H1 (cell line): ENCODE measurements around the gene ANGPTL8. TPM values are rescaled to one million over a fixed set of nuclear protein-coding genes. Genes with fewer than 3 reads are reported as not detected.

Experiments used
- CTCF ChIA-PET: fragments of 300-600 bp; sonication (Branson Sonifier 250); formaldehyde crosslinking; loops from one replicate; lab custom pipeline; 2021; ENCODE audit not compliant: partially characterized antibody; lab: Charles Lee
- POLR2A ChIA-PET: fragments of 300-600 bp; sonication (Branson Sonifier 250); formaldehyde crosslinking; loops from one replicate; lab custom pipeline; 2021; ENCODE audit warnings: inconsistent platforms; ENCODE audit not compliant: partially characterized antibody; lab: Charles Lee
- DNase-seq, 2 experiments: peaks; one replicate each; pipeline versions ENCODE4 v3.0.0 to v3.0.0-alpha.2; 2010 to 2022; ENCODE audit warnings: low spot score in 2 of 2, low read depth in 1 of 2, mixed read lengths in 1 of 2
- FAIRE-seq: peaks from 2 replicates; lab custom pipeline; 2011; peaks lifted over from hg19 to GRCh38; lab: Jason Lieb, UNC
- H2AFZ ChIP-seq: 2 replicates; pipeline ENCODE4 v1.8.1; 2012; ENCODE audit warnings: low read length, inconsistent platforms
- H2AK5ac ChIP-seq: 2 replicates; pipeline ENCODE4 v1.6.1; 2013; ENCODE audit warnings: low read depth, low read length
- H2BK120ac ChIP-seq: replicated peaks from 2 replicates; pipeline ENCODE3; 2013; ENCODE audit warnings: low read depth, low read length, inconsistent platforms
- H2BK12ac ChIP-seq: 2 replicates; pipeline ENCODE4 v1.6.1; 2013; ENCODE audit warnings: low read depth, low read length
- H2BK15ac ChIP-seq: 2 replicates; pipeline ENCODE4 v1.6.1; 2013; ENCODE audit warnings: low read length
- H2BK20ac ChIP-seq: 2 replicates; pipeline ENCODE4 v1.6.1; 2013; ENCODE audit warnings: low read length
- H2BK5ac ChIP-seq: 2 replicates; pipeline ENCODE4 v1.6.1; 2013; ENCODE audit warnings: low read depth, low read length
- H3K14ac ChIP-seq: 2 replicates; pipeline ENCODE4 v1.6.1; 2013; ENCODE audit warnings: inconsistent platforms; ENCODE audit not compliant: insufficient read length
- H3K18ac ChIP-seq: 2 replicates; pipeline ENCODE4 v1.6.1; 2013; ENCODE audit warnings: low read length; ENCODE audit errors: extremely low read depth
- H3K23ac ChIP-seq: 2 replicates; pipeline ENCODE4 v1.6.1; 2013; ENCODE audit warnings: inconsistent platforms; ENCODE audit not compliant: insufficient read length
- H3K23me2 ChIP-seq: 2 replicates; pipeline ENCODE4 v1.6.1; 2013; ENCODE audit warnings: low read depth, low read length
- H3K27ac ChIP-seq: 2 replicates; pipeline ENCODE4 v1.6.1; 2011; ENCODE audit warnings: low read depth, low read length, inconsistent platforms
- H3K27me3 ChIP-seq, 4 experiments: replicated peaks in 1 of 4; 1 replicate in 1 of 4; 2 replicates in 3 of 4; pipeline versions ENCODE4 v1.6.1 to v1.8.1; 2011 to 2013; ENCODE audit warnings: low read length in 3 of 4, mild to moderate bottlenecking in 3 of 4, inconsistent platforms in 2 of 4, mixed read lengths in 2 of 4, moderate library complexity in 1 of 4; ENCODE audit not compliant: control insufficient read depth in 3 of 4, insufficient read depth in 3 of 4; ENCODE audit errors: extremely low read depth in 1 of 4
- H3K36me3 ChIP-seq, 4 experiments: 2 replicates each; pipeline versions ENCODE4 v1.6.1 to v1.8.1; 2011 to 2013; ENCODE audit warnings: mild to moderate bottlenecking in 4 of 4, low read length in 3 of 4, moderate library complexity in 2 of 4, control low read depth in 1 of 4, inconsistent platforms in 1 of 4; ENCODE audit not compliant: insufficient read depth in 4 of 4, control insufficient read depth in 2 of 4
- H3K4ac ChIP-seq: replicated peaks from 2 replicates; pipeline ENCODE3; 2013; ENCODE audit warnings: low read length, low read depth, mixed read lengths, inconsistent platforms; ENCODE audit not compliant: insufficient read length
- H3K4me1 ChIP-seq, 4 experiments: replicated peaks in 1 of 4; 1 replicate in 1 of 4; 2 replicates in 3 of 4; pipeline versions ENCODE4 v1.6.1 to v1.8.1; 2011 to 2013; ENCODE audit warnings: low read length in 3 of 4, inconsistent platforms in 2 of 4, mixed read lengths in 1 of 4; ENCODE audit not compliant: insufficient read depth in 4 of 4, control insufficient read depth in 3 of 4
- H3K4me2 ChIP-seq, 2 experiments: 2 replicates each; pipeline versions ENCODE4 v1.6.1 to v1.8.1; 2011 to 2013; ENCODE audit warnings: low read depth in 2 of 2, low read length in 2 of 2, control low read depth in 1 of 2, inconsistent platforms in 1 of 2, mild to moderate bottlenecking in 1 of 2; ENCODE audit not compliant: insufficient read depth in 1 of 2
- H3K4me3 ChIP-seq, 4 experiments: fragments of 200-600, 300-600 bp in 1 of 4; sonication (generic), shearing (Covaris generic), sonication (Bioruptor Twin) in 1 of 4; 2 replicates each; pipeline versions ENCODE4 v1.5.1 to v1.8.1; 2011 to 2016; ENCODE audit warnings: low read length in 4 of 4, low read depth in 3 of 4, control low read depth in 2 of 4, inconsistent platforms in 2 of 4, mild to moderate bottlenecking in 2 of 4, mixed read lengths in 1 of 4, moderate library complexity in 1 of 4; ENCODE audit not compliant: insufficient read depth in 2 of 4; ENCODE audit errors: extremely low read depth in 1 of 4
- H3K56ac ChIP-seq: replicated peaks from 2 replicates; pipeline ENCODE3; 2013; ENCODE audit warnings: low read depth, mild to moderate bottlenecking, mixed read lengths, low read length, inconsistent platforms; ENCODE audit not compliant: insufficient read length
- H3K79me1 ChIP-seq: 2 replicates; pipeline ENCODE4 v1.6.1; 2013; ENCODE audit warnings: low read depth, low read length, control low read depth
- H3K79me2 ChIP-seq, 2 experiments: 2 replicates each; pipeline versions ENCODE4 v1.6.1 to v1.8.1; 2012 to 2013; ENCODE audit warnings: low read length in 2 of 2, mild to moderate bottlenecking in 2 of 2, inconsistent platforms in 1 of 2; ENCODE audit not compliant: insufficient read depth in 2 of 2, control insufficient read depth in 1 of 2
- H3K9ac ChIP-seq, 4 experiments: replicated peaks in 1 of 4; 1 replicate in 1 of 4; 2 replicates in 3 of 4; pipeline versions ENCODE4 v1.6.1 to v1.8.1; 2011 to 2013; ENCODE audit warnings: low read depth in 3 of 4, low read length in 3 of 4, control low read depth in 2 of 4, mild to moderate bottlenecking in 2 of 4, moderate library complexity in 2 of 4, inconsistent platforms in 1 of 4; ENCODE audit errors: extremely low read depth in 1 of 4
- H3K9me3 ChIP-seq, 2 experiments: 2 replicates each; pipeline versions ENCODE4 v1.6.1 to v1.8.1; 2012 to 2013; ENCODE audit warnings: mild to moderate bottlenecking in 2 of 2, moderate library complexity in 2 of 2, control low read depth in 1 of 2, inconsistent platforms in 1 of 2, low read depth in 1 of 2, low read length in 1 of 2, mixed read lengths in 1 of 2; ENCODE audit not compliant: insufficient read depth in 2 of 2
- H4K20me1 ChIP-seq, 2 experiments: replicated peaks in 1 of 2; 2 replicates each; pipeline versions ENCODE3 to v1.8.1; 2011 to 2013; ENCODE audit warnings: inconsistent platforms in 2 of 2, low read length in 2 of 2, mild to moderate bottlenecking in 1 of 2; ENCODE audit not compliant: insufficient read depth in 2 of 2, control insufficient read depth in 1 of 2
- H4K5ac ChIP-seq: 2 replicates; pipeline ENCODE4 v1.6.1; 2013; ENCODE audit warnings: low read length, low read depth, mixed read lengths, inconsistent platforms; ENCODE audit not compliant: insufficient read length
- H4K8ac ChIP-seq: 2 replicates; pipeline ENCODE4 v1.8.0; 2013; ENCODE audit warnings: mild to moderate bottlenecking, moderate library complexity, low read length, inconsistent platforms; ENCODE audit not compliant: insufficient read depth; ENCODE audit errors: extremely low read depth
- H4K91ac ChIP-seq: replicated peaks from 2 replicates; pipeline ENCODE3; 2013; ENCODE audit warnings: low read length, mixed read lengths, inconsistent platforms; ENCODE audit not compliant: insufficient read length
- BACH1 ChIP-seq: IDR thresholded peaks from 2 replicates; pipeline ENCODE4 v1.6.1; 2012; ENCODE audit warnings: low read length, improper control_type of control experiment
- CREB1 ChIP-seq: IDR thresholded peaks from 2 replicates; pipeline ENCODE4 v1.6.1; 2012; ENCODE audit warnings: inconsistent platforms
- GABPA ChIP-seq: IDR thresholded peaks from 2 replicates; pipeline ENCODE4 v1.6.1; 2011; ENCODE audit warnings: mild to moderate bottlenecking, low read length, moderate library complexity, borderline replicate concordance; ENCODE audit not compliant: insufficient read depth
- RAD21 ChIP-seq, 2 experiments: IDR thresholded peaks in 1 of 2; conservative IDR thresholded peaks in 1 of 2; 2 replicates each; pipeline ENCODE4 v1.6.1; 2011; ENCODE audit warnings: low read depth in 2 of 2, low read length in 2 of 2, improper control_type of control experiment in 1 of 2, inconsistent platforms in 1 of 2, mild to moderate bottlenecking in 1 of 2, moderate library complexity in 1 of 2
- RXRA ChIP-seq: IDR thresholded peaks from 2 replicates; pipeline ENCODE4 v1.6.1; 2011; ENCODE audit warnings: low read depth, mild to moderate bottlenecking, low read length, moderate library complexity; ENCODE audit not compliant: insufficient read depth
- SIX5 ChIP-seq: IDR thresholded peaks from 2 replicates; pipeline ENCODE4 v1.6.1; 2011; ENCODE audit warnings: mild to moderate bottlenecking, low read depth, low read length
- SP1 ChIP-seq: IDR thresholded peaks from 2 replicates; pipeline ENCODE4 v1.6.1; 2011; ENCODE audit warnings: low read depth, low read length
- SP4 ChIP-seq: IDR thresholded peaks from 2 replicates; pipeline ENCODE4 v1.6.1; 2012; ENCODE audit warnings: low read length, inconsistent platforms
- TBP ChIP-seq: IDR thresholded peaks from 2 replicates; pipeline ENCODE4 v1.6.1; 2011; ENCODE audit warnings: low read depth, low read length, improper control_type of control experiment
- WGBS, 2 experiments: shearing (Covaris generic) in 1 of 2; methylation state at CpG; one replicate each; pipeline versions ENCODE4 v1.1.6 to v1.1.7; 2013 to 2015; ENCODE audit warnings: low lambda C conversion rate in 2 of 2, mixed read lengths in 2 of 2, inconsistent platforms in 1 of 2, low coverage in 1 of 2, missing lambda C conversion rate in 1 of 2; ENCODE audit not compliant: insufficient replicate concordance in 2 of 2, insufficient coverage in 1 of 2, insufficient read length in 1 of 2; ENCODE audit errors: extremely low coverage in 1 of 2, missing lambda C conversion rate in 1 of 2; 5-methylcytosine and 5-hydroxymethylcytosine counted together
- polyA plus RNA-seq, 7 experiments: library from polyadenylated mRNA; depleted of rRNA in 3 of 7; stranded (reverse) in 5 of 7; unstranded in 2 of 7; fragments of >200 nt in 5 of 7; fragments of 200-250 nt in 2 of 7; gene quantifications; 1 replicate in 5 of 7; 2 replicates in 1 of 7; 4 replicates in 1 of 7; pipeline versions ENCODE4 v1.2.1 to v1.2.3, GENCODE V29; 2011 to 2013; ENCODE audit warnings: missing spikeins in 2 of 7, mixed read lengths in 2 of 7
- total RNA-seq: library from RNA; stranded (reverse); fragmentation: NEBNext Ultra II Directional; extraction: Animal tissue kit (Norgen Biotek cat#: 25700); gene quantifications from 2 replicates; pipeline ENCODE4 v1.2.1, GENCODE V29; 2021
- TF ChIP-seq, protein P1 (sequence below): IDR thresholded peaks from 2 replicates; pipeline ENCODE4 v1.6.1; 2012; ENCODE audit warnings: inconsistent platforms

Gene ANGPTL8
- total and polyA plus RNA-seq, 2 of the 8 experiments (the other 6 are each of a cell fraction or from before 2014, with no cell fraction given), result not detected

DNA sequence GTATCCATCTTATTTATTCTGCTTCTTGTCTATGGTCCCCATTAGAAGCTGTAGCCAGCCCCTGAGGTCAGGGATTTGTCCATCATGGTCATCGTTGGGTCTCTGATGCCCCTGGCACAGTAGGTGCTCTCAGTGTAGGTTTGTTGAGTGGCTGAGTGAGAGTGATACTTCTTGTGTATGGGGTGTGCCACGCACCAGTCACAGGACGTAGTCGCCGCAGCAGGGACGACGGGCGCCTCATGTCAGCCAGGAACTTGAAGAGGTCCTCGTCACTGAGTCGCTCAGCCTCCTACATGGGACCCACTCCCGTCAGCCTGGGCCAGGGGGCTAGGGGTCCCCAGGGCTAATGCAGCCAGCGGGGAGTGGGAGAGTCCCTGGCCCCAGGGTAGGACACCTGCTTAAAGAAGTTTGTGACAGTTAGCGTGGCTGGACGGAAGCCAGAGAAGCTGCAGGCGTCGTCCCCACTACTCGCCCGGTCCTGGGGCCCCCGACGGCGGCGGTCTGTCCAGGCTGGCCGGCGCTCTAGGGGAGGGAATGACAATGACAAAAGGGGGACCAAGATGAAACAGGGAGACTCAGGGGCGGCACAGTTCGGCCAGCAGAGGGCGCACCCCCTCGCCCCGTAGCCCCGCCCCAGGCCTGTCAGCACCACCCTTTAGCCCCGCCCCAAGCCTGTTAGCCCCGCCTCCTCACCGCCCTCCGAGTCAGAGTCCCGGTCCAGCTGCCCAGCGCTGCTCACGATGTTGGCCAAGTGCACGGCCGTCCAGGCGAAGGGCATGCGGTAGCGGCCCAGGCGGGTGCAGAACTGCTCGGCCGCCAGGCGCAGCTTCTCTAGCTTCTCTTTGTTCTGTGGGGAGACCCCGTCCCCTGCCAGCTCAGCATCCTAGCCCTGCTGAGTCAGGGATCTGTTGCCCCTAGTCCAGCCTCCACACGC, 3.7 kb downstream of the ANGPTL8 start:
- ChIA-PET CTCF (interaction anchor here (0.5 to 2.8 kb wide), 21 partner anchors 10 to 1939 kb away, joined by 3 to 10 read pairs (median 3); no protein-coding TSS in a partner anchor), POLR2A (interaction anchor here (0.6 to 2.6 kb wide), 4 partner anchors 12 to 138 kb away, joined by 3 to 9 read pairs (median 3); no protein-coding TSS in a partner anchor)
- Histone ChIP-seq H3K4me2 (peak overlapping the region; percentile 20 to 69; a peak in 3 of 4 replicates), H2BK5ac (no peak overlapping the region), H3K18ac (peak overlapping the region; percentile 32), H3K9me3 (no peaks in the 10 kb centered on the region), H2BK120ac (no peak overlapping the region), H4K5ac (peak overlapping the region; percentile 10), H3K9ac (no peak overlapping the region), H2BK20ac (no peak overlapping the region), H3K36me3 (peaks cover 0 to 7% (median 3%) of the 10 kb centered on the region in 4 experiments; a peak in 5 of 8 replicates), H3K23ac (no peak overlapping the region), H3K4me3 (peak overlapping the region in 2 of 4 experiments; percentile 34 to 37; a peak in 5 of 8 replicates), H3K14ac (no peak overlapping the region), H2AFZ (0 out of 2 replicates have a peak overlapping the region, but pooled peaks have one; percentile 22), H3K56ac (no peak overlapping the region), H3K4me1 (peaks cover 3 to 5% (median 4%) of the 10 kb centered on the region in 4 experiments; a peak in 4 of 7 replicates), H4K8ac (0 out of 2 replicates have a peak overlapping the region, but pooled peaks have one; percentile 74), H3K4ac (no peak overlapping the region), H2BK12ac (peak overlapping the region; percentile 50; the same call in 1 of the 2 replicates), H3K27me3 (no peaks in the 10 kb centered on the region), H3K23me2 (no peaks in the 10 kb centered on the region), H4K20me1 (peaks cover 0 to 6% of the 10 kb centered on the region in 2 experiments), H3K27ac (no peak overlapping the region), H4K91ac (peak overlapping the region; percentile 54), H2AK5ac (peak overlapping the region; percentile 40; the same call in 1 of the 2 replicates), H3K79me1 (no peaks in the 10 kb centered on the region), H3K79me2 (no peaks in the 10 kb centered on the region), H2BK15ac (peak overlapping the region; percentile 61; the same call in 1 of the 2 replicates)
- FAIRE-seq, result no peak
- DNase-seq, result peak; percentile 70 to 100
- WGBS, 2 experiments, result 35% methylated on average over 44 of the region's 48 CpGs; no CpG with 5 or more reads in 1 of the 2 experiments
- TF ChIP-seq SIX5, result no peak
- TF ChIP-seq SP4, result peak; percentile 67; the same call in 1 of the 2 replicates
- TF ChIP-seq GABPA, result no peak
- TF ChIP-seq, protein P1, sequence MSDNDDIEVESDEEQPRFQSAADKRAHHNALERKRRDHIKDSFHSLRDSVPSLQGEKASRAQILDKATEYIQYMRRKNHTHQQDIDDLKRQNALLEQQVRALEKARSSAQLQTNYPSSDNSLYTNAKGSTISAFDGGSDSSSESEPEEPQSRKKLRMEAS, result 0 out of 2 replicates have a peak, but pooled peaks have one; percentile 41
- TF ChIP-seq CREB1, result peak; percentile 37; the same call in 1 of the 2 replicates
- TF ChIP-seq SP1, result 0 out of 2 replicates have a peak, but pooled peaks have one; percentile 65
- no peak for TF ChIP-seq RXRA
- TF ChIP-seq RAD21 (IDR thresholded peaks at IDR 0.05 in 1 of 2, conservative IDR thresholded peaks at IDR 0.05 in 1 of 2; ENCODE audit: low read depth in 2 of 2, low read length in 2 of 2), result peak; percentile 21 to 34; a peak in 2 of 4 replicates
- peak; percentile 37; the same call in 1 of the 2 replicates for TF ChIP-seq BACH1
- TF ChIP-seq TBP, result peak; percentile 22; the same call in 1 of the 2 replicates
